PC-9 (cell line): ENCODE measurements around the gene EOGT.

Experiments
- CTCF ChIP-seq: fragments of 200-600 bp; sonication (generic); conservative IDR thresholded peaks from 2 replicates; pipeline ENCODE4 v1.6.1; 2017; ENCODE audit warnings: mixed run types, antibody characterized with exemption, mild to moderate bottlenecking, moderate library complexity
- EZH2 ChIP-seq: fragments of 200-600 bp; sonication (generic); IDR thresholded peaks from 2 replicates; pipeline ENCODE4 v1.8.0; 2017; ENCODE audit warnings: antibody characterized with exemption, low read depth

GRCh38 chr3:68986496-68987208 lies 26.8 kb downstream of the EOGT start:
- TF ChIP-seq CTCF, result no peak
- TF ChIP-seq EZH2, result no peak
